GM19193 (cell line): Measurements from ENCODE around the gene USH2A.

Experiments used
- POLR2A ChIP-seq: IDR thresholded peaks from 4 replicates; pipeline ENCODE4 v1.6.1; 2011; ENCODE audit not compliant: insufficient read depth, insufficient read length; ENCODE audit errors: extremely low read depth

The USH2A gene

GRCh38 chr1:215704089-215704860 is 719.0 kb downstream of the USH2A start:
- no peak for TF ChIP-seq POLR2A

- TF ChIP-seq POLR2A: no peak
Measured at GRCh38 chr1:215682232-215682631, 741.0 kb downstream of the USH2A start.

DNA sequence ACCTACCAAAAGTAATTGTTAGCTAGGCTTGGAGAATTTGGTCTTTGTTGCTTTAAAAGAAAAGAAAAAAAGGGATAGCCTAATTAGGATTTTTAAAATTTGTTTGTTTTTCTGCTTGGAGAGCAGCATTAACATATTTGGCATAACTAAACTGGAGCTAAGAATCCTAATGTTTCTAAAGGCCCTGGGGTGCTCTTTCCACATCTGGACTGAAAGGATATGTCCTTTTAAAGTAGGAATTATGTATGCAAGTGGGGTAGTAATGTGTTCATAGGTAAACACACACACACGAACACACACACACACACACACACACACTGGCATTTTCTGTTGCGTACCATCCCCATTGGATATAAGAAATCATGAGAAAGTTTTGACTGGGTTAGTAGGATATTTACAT is 742.2 kb downstream of the USH2A start:
- TF ChIP-seq POLR2A: no peak

DNA sequence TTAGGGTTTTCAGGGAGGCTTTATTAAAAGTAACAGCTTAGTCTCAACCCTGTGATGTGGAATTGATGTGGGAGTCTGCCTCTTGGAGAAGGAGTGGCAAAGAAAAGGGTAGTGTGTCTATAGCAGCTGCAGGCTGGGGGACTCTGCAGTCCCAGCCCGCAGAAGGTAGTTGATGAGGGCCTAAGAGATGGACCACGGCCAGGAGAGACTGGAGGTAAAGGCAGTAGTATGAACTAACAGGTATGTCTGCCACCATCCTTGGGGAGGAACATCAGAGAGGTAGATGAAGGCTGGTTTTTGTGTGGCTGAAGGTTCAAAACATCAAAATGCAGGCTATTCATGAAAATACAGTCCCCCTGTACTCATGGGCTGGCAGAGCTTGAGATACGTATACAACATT is 744.0 kb downstream of the USH2A start:
- no peak for TF ChIP-seq POLR2A

DNA sequence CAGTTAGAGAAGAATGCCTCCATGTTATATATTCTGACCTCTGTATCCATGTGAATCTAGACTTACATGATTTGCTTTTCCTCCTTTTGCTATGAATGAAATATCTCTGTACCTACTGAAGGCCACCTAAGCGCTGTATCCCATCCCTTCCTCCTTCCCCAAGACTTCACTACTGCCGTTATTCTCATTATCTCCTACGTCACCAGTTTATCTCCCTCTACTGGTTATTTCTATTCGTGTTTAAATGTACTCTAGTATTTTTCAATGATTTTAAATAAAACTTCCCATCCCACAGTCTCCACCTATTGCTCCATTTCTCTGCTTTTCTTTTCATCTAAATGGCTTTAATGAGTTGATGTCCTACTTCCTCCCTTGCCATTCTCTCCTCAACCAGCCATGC is 746.1 kb downstream of the USH2A start:
- TF ChIP-seq POLR2A: no peak

- TF ChIP-seq POLR2A: no peak
Measured at GRCh38 chr1:215673943-215674342, 749.3 kb downstream of the USH2A start.

DNA sequence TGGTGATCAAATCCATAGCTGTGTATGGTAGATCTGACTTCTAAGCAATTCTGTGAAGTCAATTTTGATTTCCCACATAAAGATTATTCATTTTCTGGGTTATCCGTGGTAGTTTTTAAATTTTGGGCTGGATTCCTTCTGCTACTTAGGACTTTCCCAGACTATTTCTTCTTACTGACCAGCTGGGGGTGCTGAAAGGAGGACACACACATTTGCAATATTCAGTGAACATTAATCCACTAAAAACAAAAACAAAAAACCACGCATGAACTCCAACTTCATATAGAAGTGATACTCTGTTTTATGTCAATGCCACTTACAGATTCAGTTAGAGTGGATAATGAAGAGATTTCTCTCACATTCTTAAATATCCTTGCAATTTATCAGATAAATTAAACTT is 750.8 kb downstream of the USH2A start:
- TF ChIP-seq POLR2A: no peak

- TF ChIP-seq POLR2A: no peak
Measured at GRCh38 chr1:215669806-215670491, 753.3 kb downstream of the USH2A start.

DNA sequence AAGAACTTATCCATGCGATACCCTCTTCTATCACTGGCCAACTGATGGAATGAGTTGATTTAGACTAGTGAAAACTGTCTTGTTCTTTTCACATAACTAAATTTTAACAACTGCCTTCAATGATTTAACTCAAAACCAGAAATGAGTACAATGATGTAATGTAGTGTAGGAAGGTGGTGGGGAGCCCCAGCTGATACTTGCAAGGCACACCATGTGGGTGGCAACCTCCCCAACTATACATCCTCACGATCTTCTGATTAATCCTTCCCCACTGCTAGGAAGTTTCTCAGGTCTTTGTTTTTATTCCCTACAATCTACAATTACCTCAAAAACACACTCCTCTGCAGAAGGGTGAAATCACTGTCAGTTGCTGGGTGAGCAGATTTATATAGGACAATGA is 755.5 kb downstream of the USH2A start:
- no peak for TF ChIP-seq POLR2A

GRCh38 chr1:215665215-215665614 is 758.0 kb downstream of the USH2A start:
- TF ChIP-seq POLR2A: no peak

- no peak for TF ChIP-seq POLR2A
Measured at GRCh38 chr1:215661033-215661432, 762.2 kb downstream of the USH2A start.

DNA sequence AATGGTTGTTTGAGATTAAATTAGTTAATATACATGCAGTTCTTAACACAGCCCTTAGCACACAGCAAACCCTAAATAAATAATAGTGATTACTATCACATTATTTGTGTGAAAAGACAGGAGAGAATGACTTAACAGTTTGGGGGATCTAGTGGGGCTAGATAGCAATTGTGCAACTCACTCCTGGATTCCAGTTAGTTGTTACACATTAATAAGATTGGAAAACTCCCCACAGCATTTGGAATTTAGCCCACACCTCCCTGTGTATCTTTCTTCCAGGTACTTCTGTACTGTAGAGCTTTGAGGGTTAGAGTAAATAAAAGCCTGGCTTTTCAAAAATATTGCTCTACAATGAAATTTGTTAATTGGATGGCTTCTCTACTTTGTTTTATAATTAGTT is 763.0 kb downstream of the USH2A start:
- TF ChIP-seq POLR2A: no peak

DNA sequence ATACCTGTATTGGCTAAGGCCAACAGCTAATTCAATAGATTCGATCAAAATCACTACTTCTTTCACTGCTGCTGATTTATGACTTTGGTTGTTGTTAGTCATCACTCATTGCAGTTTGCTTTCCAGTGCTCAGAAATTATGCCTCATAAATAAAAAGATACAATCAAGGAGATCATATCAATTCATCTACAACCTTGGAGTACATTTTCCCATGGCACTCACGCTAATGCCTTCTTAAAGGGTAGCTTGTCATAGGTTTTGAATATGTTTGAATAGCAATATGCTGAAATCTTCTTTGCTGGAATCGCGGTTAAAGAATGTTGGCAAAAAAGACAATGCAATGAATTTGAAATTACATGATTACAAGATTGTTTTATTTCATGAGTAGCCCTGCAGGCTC is 766.2 kb downstream of the USH2A start:
- TF ChIP-seq POLR2A: no peak

- no peak for TF ChIP-seq POLR2A
Measured at GRCh38 chr1:215652371-215652770, 770.9 kb downstream of the USH2A start.

DNA sequence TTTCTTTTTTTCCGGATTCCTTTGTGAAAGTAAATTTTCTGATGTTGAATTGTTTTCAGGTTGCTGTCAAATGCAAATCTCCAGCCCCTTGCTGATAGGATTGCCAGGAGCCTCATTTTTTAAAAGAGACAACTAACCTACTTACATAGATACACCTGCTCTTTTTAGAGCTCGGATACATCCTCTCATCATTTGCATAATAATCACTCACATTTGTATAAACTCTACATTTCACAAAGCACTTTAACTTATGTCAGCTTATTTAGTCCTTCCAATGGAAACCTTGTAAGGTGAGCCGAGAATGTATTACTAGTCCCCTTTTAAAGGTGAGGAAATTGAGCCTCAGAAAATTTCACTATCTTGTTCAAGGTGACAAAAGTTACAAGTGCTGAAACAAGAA is 771.4 kb downstream of the USH2A start:
- no peak for TF ChIP-seq POLR2A

DNA sequence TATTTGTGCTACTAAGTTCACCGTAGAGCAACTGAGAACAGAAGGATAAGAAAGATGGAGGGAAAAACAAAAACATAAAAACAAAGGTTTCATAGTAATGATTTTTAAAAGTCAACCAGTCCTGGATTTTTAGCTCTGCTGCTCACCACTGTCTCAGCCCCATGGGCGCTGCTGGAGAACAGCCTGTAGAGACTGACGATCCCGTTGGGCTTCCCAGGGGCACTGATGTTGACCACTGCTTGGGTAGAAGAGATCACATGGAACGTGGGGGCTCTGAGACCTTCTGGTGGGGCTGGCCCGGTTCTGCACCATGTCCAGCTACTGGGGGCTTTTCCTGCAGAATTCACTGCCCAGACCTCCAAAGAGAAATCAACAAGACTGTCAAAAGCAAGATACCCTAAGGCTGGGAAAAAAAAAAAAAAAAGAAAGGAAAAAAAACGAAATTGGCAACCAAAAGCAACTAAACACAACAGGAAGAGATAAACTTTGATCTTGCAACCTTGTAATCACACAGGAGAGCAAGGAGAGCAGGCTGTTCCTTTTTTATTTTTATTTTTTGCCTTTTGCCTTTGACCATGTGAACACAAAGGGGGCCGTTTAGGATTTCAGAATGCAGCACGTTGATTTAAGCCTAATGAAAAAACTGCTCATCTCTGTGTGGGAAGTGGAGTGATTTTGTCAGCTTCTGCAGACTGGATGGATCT is 772.6 kb downstream of the USH2A start:
- no peak for TF ChIP-seq POLR2A
